Activated naive CD4-positive, alpha-beta T cell treated with Interleukin-2 at 50 U/mL for 16 hours (primary cell): ENCODE measurements around the gene TNFRSF12A.

Experiments used
- DNase-seq: peaks from one replicate; pipeline ENCODE4 v3.0.0-alpha.2; 2020

The TNFRSF12A gene

DNA sequence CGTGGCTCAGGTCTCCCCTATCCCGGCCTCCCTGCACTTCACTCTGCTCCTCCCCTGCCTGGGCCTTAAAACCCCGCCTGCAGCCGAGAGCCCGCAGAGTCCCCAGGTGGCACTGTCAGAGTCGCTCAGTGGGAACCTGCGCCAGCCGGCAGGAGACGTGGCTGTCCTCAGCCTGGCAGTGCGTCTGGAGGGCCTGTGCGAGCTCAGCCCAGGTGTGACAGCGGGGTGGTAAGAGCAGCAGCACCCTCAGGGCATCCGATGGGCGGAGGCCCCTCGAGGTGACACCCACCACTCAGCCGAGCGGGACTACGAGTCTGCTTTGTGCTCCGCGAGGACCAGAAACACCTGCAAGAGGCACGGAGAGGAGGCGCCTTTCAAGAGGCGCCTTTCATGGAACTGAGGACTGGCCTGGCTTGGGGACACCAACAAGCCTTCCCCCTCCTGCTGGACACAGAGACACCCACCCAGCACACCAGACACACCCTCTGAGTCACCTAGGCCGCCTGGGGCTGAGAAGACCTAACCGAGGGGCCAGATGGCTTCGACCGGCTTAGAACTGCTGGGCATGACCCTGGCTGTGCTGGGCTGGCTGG is 7.2 kb upstream of the TNFRSF12A start, which contains the start of gene CLDN9:
Gene CLDN9 (plus strand): TSS at position 96 of the 593 bp plus-strand sequence. CDS start 440 bp downstream, at position 536.
- no peak for DNase-seq

DNA sequence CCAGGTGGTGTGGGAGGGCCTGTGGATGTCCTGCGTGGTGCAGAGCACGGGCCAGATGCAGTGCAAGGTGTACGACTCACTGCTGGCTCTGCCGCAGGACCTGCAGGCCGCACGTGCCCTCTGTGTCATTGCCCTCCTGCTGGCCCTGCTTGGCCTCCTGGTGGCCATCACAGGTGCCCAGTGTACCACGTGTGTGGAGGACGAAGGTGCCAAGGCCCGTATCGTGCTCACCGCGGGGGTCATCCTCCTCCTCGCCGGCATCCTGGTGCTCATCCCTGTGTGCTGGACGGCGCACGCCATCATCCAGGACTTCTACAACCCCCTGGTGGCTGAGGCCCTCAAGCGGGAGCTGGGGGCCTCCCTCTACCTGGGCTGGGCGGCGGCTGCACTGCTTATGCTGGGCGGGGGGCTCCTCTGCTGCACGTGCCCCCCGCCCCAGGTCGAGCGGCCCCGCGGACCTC is 6.6 kb upstream of the TNFRSF12A start:
- DNase-seq, result no peak

DNA sequence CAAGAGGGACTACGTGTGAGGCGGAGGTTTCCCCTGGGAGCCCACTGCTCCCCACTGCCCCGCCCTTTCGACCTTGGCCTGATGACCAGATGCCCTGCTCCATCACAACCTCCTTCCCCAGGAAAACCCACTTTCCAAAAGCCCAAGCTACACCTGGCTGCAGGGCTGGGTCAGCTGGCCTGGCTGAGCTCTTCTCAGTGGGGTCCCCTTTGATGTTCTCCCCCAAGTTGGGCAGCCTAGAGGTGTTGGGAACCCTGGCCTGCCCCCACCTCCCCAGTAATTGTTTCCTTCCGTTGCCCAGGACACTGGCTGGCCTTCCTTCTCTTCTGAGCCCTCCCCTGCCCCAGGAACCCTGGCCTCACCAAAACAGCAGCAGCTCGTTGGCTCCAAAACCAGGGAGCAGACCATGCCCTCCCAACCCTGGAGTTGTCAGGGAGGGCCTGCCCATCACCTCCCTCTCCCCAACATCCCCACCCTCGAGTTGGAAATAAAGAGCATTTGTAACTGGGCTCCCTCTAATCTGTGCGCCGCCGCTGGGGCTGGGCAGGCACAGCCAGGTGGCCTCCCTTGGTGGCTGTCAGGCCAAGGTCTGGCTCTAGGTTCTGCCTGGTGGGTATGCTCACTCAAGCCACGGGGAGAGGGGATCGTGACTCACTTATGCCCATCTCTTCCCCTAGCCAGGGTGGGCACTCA is 6.0 kb upstream of the TNFRSF12A start:
- DNase-seq, result no peak

DNA sequence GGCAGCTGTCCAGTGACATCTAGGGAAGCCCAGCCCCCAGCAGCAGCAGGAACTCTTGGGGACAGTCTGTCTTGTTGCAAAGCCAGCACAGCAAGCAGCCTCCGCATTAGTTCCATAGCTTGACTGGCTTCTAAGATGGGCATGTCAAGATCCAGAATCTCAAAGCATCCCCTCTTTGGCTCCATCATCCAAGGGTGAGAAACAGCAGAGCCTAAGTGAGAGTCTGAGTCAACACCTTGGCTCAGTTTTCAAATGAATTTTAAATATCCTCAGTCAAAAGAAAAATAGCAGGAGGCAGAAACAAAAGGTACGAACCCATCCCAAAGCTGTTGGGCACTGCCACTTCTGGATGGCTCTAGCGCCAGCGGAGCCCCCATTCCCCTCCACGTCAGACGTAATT is 5.2 kb upstream of the TNFRSF12A start:
- no peak for DNase-seq

DNA sequence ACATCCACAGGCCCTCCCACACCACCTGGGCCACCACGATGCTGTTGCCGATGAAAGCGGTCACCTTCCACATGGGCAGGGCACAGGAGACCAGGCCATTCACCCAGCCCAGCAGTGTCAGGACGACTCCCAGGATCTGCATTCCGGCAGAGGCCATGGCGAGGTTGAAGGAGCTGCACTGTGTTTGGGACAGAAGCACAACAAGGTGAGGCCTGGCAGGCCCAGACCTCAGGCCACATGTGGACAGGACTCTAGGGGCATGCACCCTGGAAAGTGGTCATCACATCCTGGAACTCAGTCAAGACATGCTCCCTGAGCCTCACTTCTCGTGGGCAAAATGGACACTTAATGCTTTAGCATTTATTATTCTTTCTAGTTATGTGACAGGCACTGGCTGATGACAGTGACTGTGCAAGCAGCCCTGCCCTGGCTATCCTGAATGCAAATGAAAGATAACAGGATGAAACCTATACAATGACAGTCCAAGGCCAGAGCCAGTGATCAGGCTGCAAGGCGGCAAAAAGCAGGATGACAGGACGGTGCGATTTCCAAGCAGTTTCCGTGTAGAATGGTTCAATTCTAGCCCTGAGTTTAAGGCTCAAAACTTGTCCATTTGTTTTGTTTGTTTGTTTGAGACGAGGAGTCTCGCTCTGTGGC is 4.2 kb upstream of the TNFRSF12A start:
- DNase-seq, result no peak

DNA sequence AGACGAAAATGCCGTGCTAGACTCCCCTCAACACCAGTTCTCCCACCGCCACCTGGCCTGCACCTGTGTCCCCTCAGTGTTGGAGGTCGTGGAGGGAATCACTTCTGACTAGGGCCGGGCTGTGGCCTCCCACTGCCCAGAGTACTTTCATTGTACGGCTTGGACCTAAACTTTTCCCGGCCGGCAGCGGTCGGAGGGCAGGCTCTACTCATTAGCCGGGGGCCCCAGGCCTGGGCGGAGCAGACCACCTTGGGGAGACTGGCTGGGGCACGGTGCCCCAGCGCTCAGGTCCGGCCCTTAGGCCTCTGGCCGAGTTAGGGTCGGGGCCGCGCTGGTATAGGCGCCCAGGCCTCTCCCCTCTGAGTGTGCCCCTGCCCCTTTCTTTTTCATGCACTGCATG is 2.8 kb upstream of the TNFRSF12A start:
- no peak for DNase-seq

DNA sequence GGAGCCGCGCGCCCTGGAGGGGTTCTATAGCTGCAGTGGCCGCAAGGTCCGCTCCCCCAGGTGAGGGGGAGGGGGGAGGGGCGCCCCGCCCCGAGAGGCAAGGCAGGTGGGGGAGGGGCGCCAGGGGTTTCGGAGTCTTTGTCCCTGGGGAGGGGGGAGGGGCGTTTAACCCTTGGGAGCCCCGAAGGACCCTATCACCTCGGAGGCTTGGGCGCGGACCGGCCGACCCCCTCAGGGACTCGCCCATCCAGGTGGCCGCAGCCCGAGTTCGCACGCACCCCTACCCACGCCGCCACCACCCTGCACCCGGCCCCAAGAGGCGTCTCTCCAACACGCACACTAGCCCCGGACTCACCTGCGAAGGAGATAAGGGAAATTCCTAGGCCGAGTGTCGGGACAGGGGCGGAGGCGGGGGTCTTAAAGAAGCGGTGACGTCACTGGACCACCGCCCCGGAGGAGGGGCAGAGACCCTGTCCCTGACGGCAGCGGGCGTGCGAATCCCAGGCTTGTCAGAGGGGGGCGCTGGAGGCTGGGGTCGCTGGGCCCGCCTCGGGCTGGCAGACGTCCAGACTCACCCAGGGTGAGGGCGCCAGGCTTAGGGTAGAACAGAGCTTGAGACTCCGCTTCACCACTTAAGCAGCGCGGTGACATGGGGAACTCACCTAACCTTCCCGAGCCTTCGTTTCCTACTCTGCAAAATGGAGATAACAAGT is 2.2 kb upstream of the TNFRSF12A start, which contains the start of gene CLDN6:
Gene CLDN6 (minus strand): TSS at position 390 of the 713 bp plus-strand sequence. CDS start 2,162 bp downstream, outside the sequence.
- DNase-seq, result peak; percentile 18

DNA sequence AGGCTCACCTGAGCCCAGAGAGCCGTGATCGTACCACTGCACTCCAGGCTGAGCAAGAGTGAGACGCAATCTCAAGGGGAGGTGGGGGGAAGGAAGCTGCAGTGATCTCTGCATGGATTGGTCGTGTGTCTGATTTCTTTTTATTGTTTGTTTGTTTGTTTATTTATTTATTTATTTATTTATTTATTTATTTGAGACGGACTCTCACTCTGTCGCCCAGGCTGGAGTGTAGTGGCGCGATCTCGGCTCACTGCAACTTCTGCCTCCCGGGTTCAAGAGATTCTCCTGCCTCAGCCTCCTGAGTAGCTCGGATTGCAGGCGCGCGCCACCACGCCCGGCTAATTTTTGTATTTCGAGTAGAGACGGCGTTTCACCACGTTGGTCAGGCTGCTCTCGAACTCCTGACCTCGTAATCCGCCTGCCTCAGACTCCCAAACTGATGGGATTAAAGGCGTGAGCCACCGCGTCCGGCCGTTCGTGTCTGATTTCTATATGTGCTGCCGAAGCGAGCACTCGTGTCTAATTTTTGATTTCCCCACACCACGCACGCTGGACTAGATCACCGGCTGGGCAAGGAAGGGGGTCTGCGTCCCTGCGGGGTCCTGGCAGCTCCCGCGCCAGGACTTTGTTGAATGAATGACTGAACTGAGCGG is 448 bp upstream of the TNFRSF12A start:
- DNase-seq, result no peak

DNA sequence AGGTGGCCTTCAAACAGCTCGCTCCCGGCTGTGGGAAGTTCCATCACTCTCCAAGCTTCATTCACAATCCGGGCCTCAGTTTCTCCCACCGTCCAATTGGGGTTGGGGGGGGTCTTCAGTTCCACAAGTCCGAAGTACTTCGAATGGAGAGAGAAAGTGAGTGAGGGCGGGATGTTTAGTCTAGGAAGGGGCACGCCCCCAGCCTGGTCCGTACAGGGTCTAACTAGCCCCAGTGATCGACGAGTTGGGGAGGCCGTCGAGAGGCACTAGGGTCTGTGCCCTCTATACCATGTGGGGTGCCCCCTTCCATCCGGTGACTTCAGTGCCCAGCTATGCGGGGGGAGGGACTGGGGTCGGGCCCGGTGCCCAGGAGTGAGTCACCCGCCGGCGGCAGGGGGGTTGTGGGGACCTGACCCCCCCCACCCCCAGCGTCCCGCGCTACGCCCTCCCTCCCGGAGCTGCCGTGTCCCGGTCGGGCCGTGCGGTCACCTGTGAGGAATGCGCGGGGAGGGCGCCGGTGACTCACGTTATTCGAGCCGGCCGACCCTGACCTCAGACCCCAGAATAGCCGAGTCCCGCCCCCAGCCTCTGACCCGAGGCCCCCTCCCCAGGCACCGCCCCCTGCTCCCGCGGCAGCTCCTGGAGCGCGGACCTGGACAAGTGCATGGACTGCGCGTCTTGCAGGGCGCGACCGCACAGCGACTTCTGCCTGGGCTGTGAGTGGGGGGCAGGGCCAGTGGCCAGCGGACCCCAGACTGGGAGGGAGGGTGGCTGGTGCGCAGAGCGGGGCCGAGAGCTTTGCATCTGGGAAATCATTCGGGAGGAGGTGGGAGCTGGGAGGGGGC is 658 bp downstream of the TNFRSF12A start:
- peak; percentile 65 for DNase-seq

DNA sequence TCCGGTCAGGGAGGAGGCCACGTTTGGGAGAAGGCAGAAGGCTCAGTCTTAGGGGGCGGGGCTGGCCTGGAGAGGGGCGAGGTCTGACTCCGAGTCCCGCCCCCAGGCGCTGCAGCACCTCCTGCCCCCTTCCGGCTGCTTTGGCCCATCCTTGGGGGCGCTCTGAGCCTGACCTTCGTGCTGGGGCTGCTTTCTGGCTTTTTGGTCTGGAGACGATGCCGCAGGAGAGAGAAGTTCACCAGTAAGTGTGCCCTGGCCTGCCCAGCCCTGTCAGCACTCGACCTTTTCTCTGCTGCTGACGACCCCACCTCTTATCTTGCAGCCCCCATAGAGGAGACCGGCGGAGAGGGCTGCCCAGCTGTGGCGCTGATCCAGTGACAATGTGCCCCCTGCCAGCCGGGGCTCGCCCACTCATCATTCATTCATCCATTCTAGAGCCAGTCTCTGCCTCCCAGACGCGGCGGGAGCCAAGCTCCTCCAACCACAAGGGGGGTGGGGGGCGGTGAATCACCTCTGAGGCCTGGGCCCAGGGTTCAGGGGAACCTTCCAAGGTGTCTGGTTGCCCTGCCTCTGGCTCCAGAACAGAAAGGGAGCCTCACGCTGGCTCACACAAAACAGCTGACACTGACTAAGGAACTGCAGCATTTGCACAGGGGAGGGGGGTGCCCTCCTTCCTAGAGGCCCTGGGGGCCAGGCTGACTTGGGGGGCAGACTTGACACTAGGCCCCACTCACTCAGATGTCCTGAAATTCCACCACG is 1.5 kb downstream of the TNFRSF12A start:
- peak; percentile 81 for DNase-seq

DNA sequence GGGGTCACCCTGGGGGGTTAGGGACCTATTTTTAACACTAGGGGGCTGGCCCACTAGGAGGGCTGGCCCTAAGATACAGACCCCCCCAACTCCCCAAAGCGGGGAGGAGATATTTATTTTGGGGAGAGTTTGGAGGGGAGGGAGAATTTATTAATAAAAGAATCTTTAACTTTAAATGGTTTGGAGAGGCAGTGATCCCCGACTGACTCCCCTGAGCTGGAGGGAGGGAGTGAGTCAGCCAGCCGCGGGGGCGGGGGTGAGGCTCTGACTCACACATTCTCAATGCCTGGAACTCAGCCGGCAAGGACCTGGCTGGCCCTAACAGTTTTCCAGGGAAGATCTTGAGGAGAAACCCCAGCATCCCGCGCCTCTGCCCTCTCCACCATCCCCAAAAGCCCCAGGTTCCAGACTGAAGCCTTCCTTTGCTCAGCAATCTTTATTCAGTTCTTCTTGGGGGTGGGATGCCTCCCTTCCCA is 2.1 kb downstream of the TNFRSF12A start:
- DNase-seq, result peak; percentile 93

DNA sequence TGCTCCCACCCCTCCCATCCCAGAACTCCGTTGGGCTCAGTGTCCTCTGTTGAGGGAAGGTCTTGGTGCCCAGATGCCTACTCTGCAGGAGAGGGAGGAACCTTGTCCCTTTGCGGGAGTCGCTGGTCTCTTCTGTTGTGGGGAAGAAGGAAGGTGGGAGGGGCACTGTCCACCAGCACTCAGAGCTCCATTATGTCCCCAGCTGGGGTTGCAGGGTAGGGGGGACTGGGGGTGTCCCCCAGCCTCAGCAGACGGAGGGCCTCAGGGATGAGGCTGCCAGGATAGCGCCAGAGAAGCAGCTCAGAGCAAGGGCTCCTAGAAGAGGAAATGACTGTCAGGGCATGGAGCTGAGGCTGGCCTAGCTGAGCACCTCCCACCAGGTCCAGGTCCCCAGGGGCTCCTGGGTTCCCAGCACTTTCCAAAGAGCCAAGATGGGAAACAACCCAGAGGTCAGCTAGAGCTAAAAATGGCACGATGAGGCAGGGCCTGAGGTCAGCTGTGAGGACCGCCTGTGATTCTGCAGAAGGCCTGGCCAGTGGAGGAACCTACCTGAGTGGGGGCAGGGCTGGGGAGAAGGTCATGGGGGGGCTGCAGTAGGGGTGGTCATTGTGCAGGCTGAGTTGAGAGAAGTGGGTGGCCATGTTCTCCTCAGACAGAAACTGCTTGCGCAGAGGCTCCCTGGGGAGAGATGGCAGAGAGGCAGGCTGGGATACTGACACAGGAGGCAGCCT is 2.7 kb downstream of the TNFRSF12A start:
- DNase-seq, result peak; percentile 7

DNA sequence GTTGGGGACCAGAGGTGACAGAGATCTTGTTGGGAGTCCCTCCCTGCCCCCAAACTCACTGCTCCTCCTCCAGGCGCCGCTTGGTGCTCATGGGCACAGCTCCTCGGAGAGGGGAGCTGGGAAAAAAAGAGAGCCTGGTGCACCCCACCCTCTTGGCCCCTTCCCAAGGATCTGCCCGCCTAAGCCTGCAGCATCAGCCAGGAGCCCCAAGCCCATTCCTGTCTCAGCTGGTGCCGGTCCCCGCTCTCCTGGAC is 3.2 kb downstream of the TNFRSF12A start:
- peak; percentile 29 for DNase-seq

DNA sequence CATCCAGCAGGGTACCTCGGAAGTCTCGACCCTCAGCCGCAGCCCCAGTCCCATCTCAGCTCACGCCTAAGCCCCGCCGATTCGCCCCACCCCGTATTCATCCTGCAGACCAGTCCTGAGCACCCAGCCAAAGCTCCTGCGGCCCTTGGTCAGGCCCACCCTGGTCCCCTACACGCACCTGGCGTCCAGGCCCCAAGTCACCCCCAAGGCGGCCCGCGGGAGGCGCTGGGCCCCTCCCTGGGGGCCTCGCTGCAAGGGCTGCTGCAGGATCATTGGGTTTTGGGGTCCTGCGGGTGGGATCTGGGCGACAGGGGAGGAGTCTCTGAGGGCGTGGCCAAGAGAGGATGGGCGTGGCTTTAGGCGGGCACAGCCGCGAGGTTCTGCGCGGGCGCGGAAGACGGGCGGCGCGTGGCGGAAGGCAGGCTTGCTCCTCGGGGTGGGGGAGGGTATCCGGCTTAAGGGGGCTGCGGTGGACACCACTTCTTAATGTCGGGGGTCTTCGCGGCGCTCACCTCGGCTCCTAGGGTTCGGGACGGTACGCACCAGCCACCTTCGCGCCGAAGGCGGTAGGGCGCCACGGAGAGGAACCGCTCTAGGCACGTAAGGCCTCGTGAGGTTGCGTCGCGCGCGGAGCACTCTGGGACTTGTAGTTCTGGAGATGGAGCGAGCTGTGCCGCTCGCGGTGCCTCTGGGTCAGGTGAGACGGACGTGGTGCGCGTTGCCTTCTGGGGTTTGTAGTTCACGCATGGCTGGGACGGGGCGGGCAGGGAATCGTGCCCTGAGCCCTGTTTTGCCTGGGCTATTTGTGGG is 3.7 kb downstream of the TNFRSF12A start, which contains the start of the genes HCFC1R1 and THOC6:
Gene HCFC1R1 (minus strand): TSS at position 274 of the 810 bp plus-strand sequence. CDS start 1 bp downstream, at position 273.
Gene THOC6 (plus strand): TSS at position 367 of the 810 bp plus-strand sequence. CDS start 292 bp downstream, at position 659.
- DNase-seq, result peak; percentile 96

DNA sequence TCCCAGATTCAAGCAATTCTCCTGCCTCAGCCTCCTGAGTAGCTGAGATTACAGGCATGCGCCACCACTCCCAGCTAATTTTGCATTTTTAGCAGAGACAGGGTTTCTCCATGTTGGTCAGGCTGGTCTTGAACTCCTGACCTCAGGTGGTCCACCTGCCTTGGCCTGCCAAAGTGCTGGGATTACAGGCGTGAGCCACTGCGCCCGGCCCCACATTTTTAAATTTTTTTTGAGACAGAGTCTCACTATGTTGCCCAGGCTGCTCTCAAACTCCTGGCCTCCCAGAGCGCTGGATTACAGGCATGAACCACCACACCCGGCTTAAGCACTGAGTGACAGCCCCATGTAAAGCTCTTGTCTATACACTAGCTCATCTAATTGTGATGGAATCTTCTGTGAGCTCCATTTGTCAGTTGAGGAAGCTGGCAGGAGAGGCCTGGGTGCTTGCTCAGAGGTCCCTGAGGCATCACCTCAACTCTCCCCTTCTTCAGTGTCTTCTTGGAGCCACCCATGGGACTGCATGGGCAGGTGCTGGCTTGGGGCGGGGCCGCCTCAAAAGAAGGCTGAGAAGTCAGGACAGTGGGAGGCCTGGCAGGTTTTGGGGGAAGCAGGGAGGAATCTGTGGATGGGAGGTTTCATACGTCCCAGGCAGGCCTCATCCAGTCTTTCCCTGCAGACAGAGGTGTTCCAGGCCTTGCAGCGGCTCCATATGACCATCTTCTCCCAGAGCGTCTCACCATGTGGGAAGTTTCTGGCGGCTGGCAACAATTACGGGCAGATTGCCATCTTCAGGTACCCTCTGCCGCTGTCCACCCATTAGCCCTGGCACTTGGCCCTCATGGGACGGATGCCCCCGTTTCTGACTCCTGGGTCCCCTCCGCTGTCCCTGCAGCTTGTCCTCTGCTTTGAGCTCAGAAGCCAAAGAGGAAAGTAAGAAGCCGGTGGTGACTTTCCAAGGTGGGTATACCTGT is 5.1 kb downstream of the TNFRSF12A start:
- no peak for DNase-seq

DNA sequence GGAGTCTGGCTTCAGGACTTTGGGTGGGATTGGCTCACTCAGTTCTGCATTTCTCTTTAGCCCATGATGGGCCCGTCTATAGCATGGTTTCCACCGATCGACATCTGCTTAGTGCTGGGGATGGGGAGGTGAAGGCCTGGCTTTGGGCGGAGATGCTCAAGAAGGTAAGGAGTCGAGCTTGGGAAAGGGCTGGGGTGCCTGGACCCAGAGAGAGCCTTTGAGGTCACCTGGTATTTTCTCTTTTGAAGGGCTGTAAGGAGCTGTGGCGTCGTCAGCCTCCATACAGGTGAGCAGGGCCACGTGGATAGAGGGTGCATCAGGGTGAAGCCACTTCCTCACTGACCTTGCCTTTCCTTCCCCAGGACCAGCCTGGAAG is 5.8 kb downstream of the TNFRSF12A start:
- DNase-seq, result no peak

DNA sequence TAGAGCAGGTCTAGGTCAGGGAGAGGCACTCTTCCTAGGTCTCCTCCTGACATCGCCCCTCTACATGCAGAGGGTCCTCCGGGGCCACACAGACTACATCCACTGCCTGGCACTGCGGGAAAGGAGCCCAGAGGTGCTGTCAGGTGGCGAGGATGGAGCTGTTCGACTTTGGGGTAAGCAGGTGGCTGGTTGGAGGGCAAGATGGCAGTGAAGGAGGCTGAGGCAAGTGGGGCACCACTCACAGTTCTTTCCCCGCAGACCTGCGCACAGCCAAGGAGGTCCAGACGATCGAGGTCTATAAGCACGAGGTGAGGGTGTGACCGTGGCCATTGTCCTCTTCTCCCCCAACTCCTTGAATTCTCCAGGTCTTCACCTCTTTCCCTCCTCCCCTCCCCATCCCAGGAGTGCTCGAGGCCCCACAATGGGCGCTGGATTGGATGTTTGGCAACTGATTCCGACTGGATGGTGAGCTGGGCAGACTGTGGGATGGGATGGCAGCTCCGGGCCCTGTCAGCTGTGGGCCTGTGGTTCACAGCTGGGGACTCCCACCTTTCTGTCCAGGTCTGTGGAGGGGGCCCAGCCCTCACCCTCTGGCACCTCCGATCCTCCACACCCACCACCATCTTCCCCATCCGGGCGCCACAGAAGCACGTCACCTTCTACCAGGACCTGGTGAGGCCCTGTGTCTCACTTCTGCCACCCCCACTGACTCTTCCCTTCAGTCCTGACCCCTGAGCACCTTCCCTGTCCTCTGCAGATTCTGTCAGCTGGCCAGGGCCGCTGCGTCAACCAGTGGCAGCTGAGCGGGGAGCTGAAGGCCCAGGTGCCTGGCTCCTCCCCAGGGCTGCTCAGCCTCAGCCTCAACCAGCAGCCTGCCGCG is 6.7 kb downstream of the TNFRSF12A start:
- no peak for DNase-seq
